HepG2 (cell line): ENCODE measurements around the gene OR10K1. TPM values are rescaled to one million over a fixed set of nuclear protein-coding genes. Genes with fewer than 3 reads are reported as not detected.

ENCODE experiments used
- ATAC-seq: fragments of 200-7000 bp; cut with Tn5 transposase; 3 replicates; pipeline ENCODE4 v1.9.1; 2020; ENCODE audit warnings: mild to moderate bottlenecking, moderate library complexity
- Bru-seq: library from RNA; stranded (reverse); fragments of 400-500 nt; gene quantifications from one replicate; lab custom pipeline; 2021; lab: Mats Ljungman, UMichigan
- BruChase-seq, 2 experiments: library from RNA; stranded (reverse); fragments of 400-500 nt; gene quantifications; one replicate each; lab custom pipeline; 2021; lab: Mats Ljungman, UMichigan
- BruUV-seq: library from RNA; stranded (reverse); fragments of 400-500 nt; replicated peaks from 2 replicates; lab custom pipeline; 2021; lab: Mats Ljungman, UMichigan
- CTCF ChIA-PET: fragments of 300-600 bp; formaldehyde crosslinking; extraction: SDS; loops from one replicate; lab custom pipeline; 2021; ENCODE audit warnings: low total read pairs, inconsistent platforms, low intra/inter-chr PET ratio; lab: Yijun Ruan, JAX
- POLR2A ChIA-PET: fragments of 350-600 bp; sonication (Branson Sonifier 250); formaldehyde crosslinking; loops from one replicate; lab custom pipeline; 2020; ENCODE audit warnings: antibody characterized with exemption, inconsistent platforms; lab: Yijun Ruan, JAX
- DNase-seq: peaks from one replicate; pipeline ENCODE4 v3.0.0-alpha.2; 2015; ENCODE audit warnings: low spot score
- FAIRE-seq: peaks from 3 replicates; lab custom pipeline; 2011; peaks lifted over from hg19 to GRCh38; lab: Jason Lieb, UNC
- H2AFZ ChIP-seq: one replicate; pipeline ENCODE4 v1.6.1; 2011; ENCODE audit warnings: low read length, inconsistent platforms
- H3K27ac ChIP-seq: fragments of 300-600 bp; 3 replicates; pipeline ENCODE4 v1.8.0; 2011; ENCODE audit warnings: mixed run types, mild to moderate bottlenecking, mixed read lengths, low read length, inconsistent platforms; ENCODE audit not compliant: insufficient read depth; ENCODE audit errors: extremely low read length
- H3K27me3 ChIP-seq, 2 experiments: fragments of 200-600 bp in 1 of 2; 2 replicates in 1 of 2; 3 replicates in 1 of 2; pipeline versions ENCODE4 v1.6.0 to v1.8.0; 2011; ENCODE audit warnings: low read length in 2 of 2, mild to moderate bottlenecking in 2 of 2, moderate library complexity in 2 of 2, inconsistent platforms in 1 of 2; ENCODE audit not compliant: insufficient read depth in 2 of 2, control insufficient read depth in 1 of 2
- H3K36me3 ChIP-seq, 2 experiments: fragments of 200-600 bp in 1 of 2; replicated peaks in 1 of 2; 2 replicates in 1 of 2; 3 replicates in 1 of 2; pipeline versions ENCODE4 v1.5.1 to v1.8.0; 2011; ENCODE audit warnings: low read length in 2 of 2, inconsistent platforms in 1 of 2; ENCODE audit not compliant: insufficient read depth in 2 of 2, control insufficient read depth in 1 of 2
- H3K4me1 ChIP-seq: 2 replicates; pipeline ENCODE4 v1.5.1; 2012; ENCODE audit warnings: low read length, inconsistent platforms; ENCODE audit not compliant: insufficient read depth
- H3K4me2 ChIP-seq: 2 replicates; pipeline ENCODE4 v1.6.0; 2011; ENCODE audit warnings: low read depth, low read length, inconsistent platforms
- H3K4me3 ChIP-seq, 3 experiments: fragments of 200-600 bp in 1 of 3; sonication (generic), shearing (Covaris generic) in 1 of 3; replicated peaks in 1 of 3; 2 replicates each; pipeline ENCODE4 v1.5.1; 2011 to 2016; ENCODE audit warnings: low read length in 3 of 3, inconsistent platforms in 2 of 3, low read depth in 2 of 3, mild to moderate bottlenecking in 2 of 3, control low read depth in 1 of 3, mixed read lengths in 1 of 3; ENCODE audit not compliant: insufficient read depth in 1 of 3
- H3K79me2 ChIP-seq: one replicate; pipeline ENCODE4 v1.6.1; 2011; ENCODE audit warnings: low read length, inconsistent platforms; ENCODE audit not compliant: insufficient read depth
- H3K9ac ChIP-seq: 2 replicates; pipeline ENCODE4 v1.6.0; 2011; ENCODE audit warnings: mild to moderate bottlenecking, low read depth, low read length, inconsistent platforms; ENCODE audit not compliant: insufficient read depth
- H3K9me3 ChIP-seq: 2 replicates; pipeline ENCODE4 v1.5.1; 2012; ENCODE audit warnings: mild to moderate bottlenecking, low read length
- H4K20me1 ChIP-seq: 2 replicates; pipeline ENCODE4 v1.6.0; 2011; ENCODE audit warnings: inconsistent platforms, mild to moderate bottlenecking, low read length, moderate library complexity; ENCODE audit not compliant: insufficient read depth
- SP4 ChIP-seq: sonication (generic); formaldehyde crosslinking; IDR thresholded peaks from 2 replicates; pipeline ENCODE4 v1.8.1; 2023; ENCODE audit warnings: mild to moderate bottlenecking, missing genetic modification reagents
- SRY ChIP-seq: sonication (generic); formaldehyde crosslinking; IDR thresholded peaks from 2 replicates; pipeline ENCODE4 v1.8.0; 2022; ENCODE audit warnings: mild to moderate bottlenecking, missing genetic modification reagents
- WGBS: methylation state at CpG from one replicate; pipeline ENCODE4 v1.1.6; 2017; ENCODE audit warnings: low lambda C conversion rate; 5-methylcytosine and 5-hydroxymethylcytosine counted together
- in situ Hi-C: cut with HindIII; loops from 2 replicates; pipeline ENCODE4 v1.10.0; 2017; ENCODE audit warnings: low pct_unique_long_range_greater_than_20kb; ENCODE audit not compliant: extremely low pct_ligation_motif_present
- intact Hi-C: fragments of 100-400 bp; cut with micrococcal nuclease; formaldehyde crosslinking; loops from one replicate; pipeline ENCODE4 v1.10.0; 2022; ENCODE audit not compliant: unreplicated experiment
- long read RNA-seq, 2 experiments: library from RNA in 1 of 2; library from polyadenylated mRNA in 1 of 2; stranded (forward) in 1 of 2; unstranded in 1 of 2; transcript quantifications; one replicate each; pipeline ENCODE4 v2.0.0, GENCODE V29; 2019 to 2022
- polyA minus RNA-seq, 3 experiments: library from RNA; depleted of rRNA, polyadenylated mRNA; stranded (reverse); fragments of >200 nt; gene quantifications; 2 replicates each; pipeline ENCODE4 v1.2.3, GENCODE V29; 2011; ENCODE audit warnings: low replicate concordance in 1 of 3
- polyA plus RNA-seq, 8 experiments: library from polyadenylated mRNA; depleted of rRNA in 3 of 8; stranded (reverse) in 7 of 8; unstranded in 1 of 8; fragments of >200 nt; fragmentation: Illumina TruSeq in 4 of 8; extraction: Trizol in 4 of 8; gene quantifications; 2 replicates each; pipeline versions ENCODE4 v1.2.1 to v1.2.3, GENCODE V29; 2011 to 2016; ENCODE audit warnings: low read depth in 4 of 8, missing spikeins in 1 of 8, mixed read lengths in 1 of 8; ENCODE audit not compliant: insufficient read depth in 1 of 8
- total RNA-seq, 5 experiments: library from RNA; depleted of rRNA; stranded (reverse); fragments of >200 nt; fragmentation: Illumina TruSeq; extraction: Trizol; gene quantifications; 2 replicates each; pipeline ENCODE4 v1.2.3, GENCODE V29; 2016; ENCODE audit warnings: low read depth in 1 of 5
- TF ChIP-seq, protein P1 (sequence below): sonication (generic); formaldehyde crosslinking; IDR thresholded peaks from 2 replicates; pipeline ENCODE4 v1.5.1; 2020; ENCODE audit warnings: mild to moderate bottlenecking, moderate library complexity, missing genetic modification reagents

Gene OR10K1, protein sequence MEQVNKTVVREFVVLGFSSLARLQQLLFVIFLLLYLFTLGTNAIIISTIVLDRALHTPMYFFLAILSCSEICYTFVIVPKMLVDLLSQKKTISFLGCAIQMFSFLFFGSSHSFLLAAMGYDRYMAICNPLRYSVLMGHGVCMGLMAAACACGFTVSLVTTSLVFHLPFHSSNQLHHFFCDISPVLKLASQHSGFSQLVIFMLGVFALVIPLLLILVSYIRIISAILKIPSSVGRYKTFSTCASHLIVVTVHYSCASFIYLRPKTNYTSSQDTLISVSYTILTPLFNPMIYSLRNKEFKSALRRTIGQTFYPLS
- total RNA-seq (2016; rRNA removed; fragmentation: Illumina TruSeq; extraction: Trizol) (not detected in 2 replicates), polyA plus RNA-seq (2011; rRNA removed) (not detected in 2 replicates), polyA minus RNA-seq (2011; rRNA and poly(A)+ RNA removed; ENCODE audit: low replicate concordance) (not detected in 2 replicates), Bru-seq, nascent RNA (not detected), BruChase-seq, experiment 1, labeled RNA remaining after a 6-hour chase (not detected), BruChase-seq, experiment 2, labeled RNA remaining after a 2-hour chase (not detected)
- total RNA-seq (2016; cell fraction: cytosol; rRNA removed; fragmentation: Illumina TruSeq; extraction: Trizol; ENCODE audit: low read depth) = not detected in 2 replicates
- total RNA-seq (2016; cell fraction: insoluble cytoplasmic fraction; rRNA removed; fragmentation: Illumina TruSeq; extraction: Trizol) = not detected in 2 replicates
- total RNA-seq (2016; cell fraction: membrane; rRNA removed; fragmentation: Illumina TruSeq; extraction: Trizol) = not detected in 2 replicates
- not detected in 2 replicates for total RNA-seq (2016; cell fraction: nucleus; rRNA removed; fragmentation: Illumina TruSeq; extraction: Trizol)
- not detected in 2 replicates for polyA plus RNA-seq (2011; cell fraction: cytosol; rRNA removed)
- not detected in 2 replicates for polyA plus RNA-seq (2011; cell fraction: nucleus; rRNA removed)
- polyA plus RNA-seq (2012) = not detected in 2 replicates
- polyA plus RNA-seq (2016; cell fraction: cytosol; fragmentation: Illumina TruSeq; extraction: Trizol; ENCODE audit: low read depth) = not detected in 2 replicates
- polyA plus RNA-seq (2016; cell fraction: insoluble cytoplasmic fraction; fragmentation: Illumina TruSeq; extraction: Trizol; ENCODE audit: low read depth) = not detected in 2 replicates
- not detected in 2 replicates for polyA plus RNA-seq (2016; cell fraction: membrane; fragmentation: Illumina TruSeq; extraction: Trizol; ENCODE audit: low read depth)
- polyA plus RNA-seq (2016; cell fraction: nucleus; fragmentation: Illumina TruSeq; extraction: Trizol; ENCODE audit: insufficient read depth, low read depth) = not detected in 2 replicates
- polyA minus RNA-seq (2011; cell fraction: cytosol; rRNA and poly(A)+ RNA removed) = not detected in 2 replicates
- not detected in 2 replicates for polyA minus RNA-seq (2011; cell fraction: nucleus; rRNA and poly(A)+ RNA removed)
- long read RNA-seq, experiment 1 = 0 reads
- long read RNA-seq, experiment 2 = 0 reads

DNA sequence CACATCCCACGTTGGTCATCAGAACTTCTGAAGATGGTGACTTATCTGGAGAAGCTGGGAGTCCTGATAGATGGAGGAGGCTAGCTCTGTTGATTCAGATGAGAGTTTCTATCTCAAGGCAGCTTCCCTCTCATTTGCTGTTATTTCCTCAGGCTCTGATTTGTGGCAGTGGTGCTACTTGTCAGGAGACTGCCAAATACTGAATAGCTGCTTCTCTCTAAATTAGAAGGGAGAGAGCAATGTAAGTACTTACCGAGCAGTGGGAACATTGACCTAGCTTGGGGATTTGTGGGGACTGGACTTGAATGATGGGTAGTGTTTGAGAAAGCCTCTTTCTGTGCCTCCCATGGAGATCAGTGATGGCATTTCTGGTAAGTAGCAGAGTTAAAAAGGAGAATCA is at the start of gene OR10K1:
Gene OR10K1, plus strand, starts transcription at position 301 of the 400 bp plus-strand sequence. CDS start 3,728 bp downstream, outside the sequence.
- H3K27me3 ChIP-seq = no peaks in the 10 kb centered on the region
- POLR2A ChIA-PET = no interaction called here
- H2AFZ ChIP-seq = no peak within 1 kb of the TSS
- H3K4me2 ChIP-seq = no peak within 1 kb of the TSS
- no TSS peak for BruUV-seq
- H3K36me3 ChIP-seq = no peaks in the 10 kb centered on the region
- in situ Hi-C loops = no loop called here
- no peak for ATAC-seq
- intact Hi-C loops = no loop called here
- H3K9ac ChIP-seq = no peak within 1 kb of the TSS
- TF ChIP-seq, protein P1, sequence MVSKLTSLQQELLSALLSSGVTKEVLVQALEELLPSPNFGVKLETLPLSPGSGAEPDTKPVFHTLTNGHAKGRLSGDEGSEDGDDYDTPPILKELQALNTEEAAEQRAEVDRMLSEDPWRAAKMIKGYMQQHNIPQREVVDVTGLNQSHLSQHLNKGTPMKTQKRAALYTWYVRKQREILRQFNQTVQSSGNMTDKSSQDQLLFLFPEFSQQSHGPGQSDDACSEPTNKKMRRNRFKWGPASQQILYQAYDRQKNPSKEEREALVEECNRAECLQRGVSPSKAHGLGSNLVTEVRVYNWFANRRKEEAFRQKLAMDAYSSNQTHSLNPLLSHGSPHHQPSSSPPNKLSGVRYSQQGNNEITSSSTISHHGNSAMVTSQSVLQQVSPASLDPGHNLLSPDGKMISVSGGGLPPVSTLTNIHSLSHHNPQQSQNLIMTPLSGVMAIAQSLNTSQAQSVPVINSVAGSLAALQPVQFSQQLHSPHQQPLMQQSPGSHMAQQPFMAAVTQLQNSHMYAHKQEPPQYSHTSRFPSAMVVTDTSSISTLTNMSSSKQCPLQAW = no peak
- no peak for TF ChIP-seq SRY
- TF ChIP-seq SP4 (CRISPR knock-in tag) = no peak
- TF ChIP-seq, all 625 proteins: peak for 0
- peaks cover 50% of the 10 kb centered on the region for H3K9me3 ChIP-seq
- H3K4me1 ChIP-seq = no peaks in the 10 kb centered on the region
- no peaks in the 10 kb centered on the region for H3K79me2 ChIP-seq
- H4K20me1 ChIP-seq = no peaks in the 10 kb centered on the region
- WGBS = 0% methylated on average over 2 of the region's 2 CpGs
- H3K27ac ChIP-seq = no peak within 1 kb of the TSS
- no peak for DNase-seq
- no peak within 1 kb of the TSS for H3K4me3 ChIP-seq
- no peak for FAIRE-seq
- CTCF ChIA-PET = no interaction called here
